Urinary bladder (tissue), 4 donors: Measurements from ENCODE around the gene C12orf42. TPM values are rescaled to one million over a fixed set of nuclear protein-coding genes. Genes with fewer than 3 reads are reported as not detected.
"Not testable (repeated sequence)": the region's sequence is repeated elsewhere in the genome, so short reads cannot be mapped to it uniquely, and the experiment has no call there.

ENCODE experiments used
- DNase-seq: peaks from one replicate; pipeline ENCODE4 v3.0.0-alpha.2; 2015; ENCODE audit errors: extremely low spot score
- H3K27ac ChIP-seq: one replicate; pipeline ENCODE4 v1.5.1; 2013; ENCODE audit warnings: low read depth, mild to moderate bottlenecking, moderate library complexity
- H3K36me3 ChIP-seq: one replicate; pipeline ENCODE4 v1.6.1; 2013; ENCODE audit warnings: mild to moderate bottlenecking, moderate library complexity; ENCODE audit not compliant: insufficient read depth
- H3K4me1 ChIP-seq: one replicate; pipeline ENCODE4 v1.6.1; 2013; ENCODE audit warnings: mild to moderate bottlenecking, moderate library complexity; ENCODE audit not compliant: insufficient read depth
- H3K4me3 ChIP-seq: one replicate; pipeline ENCODE4 v1.5.1; 2013; ENCODE audit warnings: low read depth, low read length
- WGBS: extraction: QIAGEN DNeasy Blood & Tissue Kit; methylation state at CpG from one replicate; pipeline ENCODE4 v1.1.7; 2013; 5-methylcytosine and 5-hydroxymethylcytosine counted together
- polyA plus RNA-seq: library from polyadenylated mRNA; stranded (reverse); fragments of 200-250 nt; gene quantifications from one replicate; pipeline ENCODE4 v1.2.3, GENCODE V29; 2013
- total RNA-seq: library from RNA; depleted of rRNA; stranded (reverse); fragments of >200 nt; gene quantifications from one replicate; pipeline ENCODE4 v1.2.3, GENCODE V29; 2014
- donor health status: healthy with polysubstance abuse.
- donor health status: healthy.

C12orf42 gene
- total and polyA plus RNA-seq, 2 donors, result 0.32 TPM; not detected in 1

GRCh38 chr12:103425674-103426073, 70.1 kb downstream of the C12orf42 start:
- H3K36me3 ChIP-seq, H3K4me3 ChIP-seq, H3K4me1 ChIP-seq, H3K27ac ChIP-seq, DNase-seq: not testable (repeated sequence)
- WGBS, result 72% methylated on average over 6 of the region's 6 CpGs

- not testable (repeated sequence) for H3K27ac ChIP-seq, H3K4me1 ChIP-seq, DNase-seq, H3K4me3 ChIP-seq, H3K36me3 ChIP-seq
- 62% methylated on average over 9 of the region's 9 CpGs for WGBS
Measured at GRCh38 chr12:103424849-103425586, 70.8 kb downstream of the C12orf42 start.

- Histone ChIP-seq H3K27ac (no peak overlapping the region), H3K4me1 (no peaks in the 10 kb centered on the region), H3K36me3 (no peaks in the 10 kb centered on the region), H3K4me3 (no peak overlapping the region)
- 23% methylated on average over 2 of the region's 2 CpGs for WGBS
- DNase-seq, result peak; percentile 18
Measured at GRCh38 chr12:103423516-103423910, 72.3 kb downstream of the C12orf42 start.

GRCh38 chr12:103422746-103423515, 72.8 kb downstream of the C12orf42 start:
- peak; percentile 72 for DNase-seq
- H3K27ac ChIP-seq, result no peak overlapping the region
- H3K4me1 ChIP-seq, result no peaks in the 10 kb centered on the region
- H3K4me3 ChIP-seq, result no peak overlapping the region
- no peaks in the 10 kb centered on the region for H3K36me3 ChIP-seq
- 34% methylated on average over 4 of the region's 4 CpGs for WGBS

GRCh38 chr12:103422328-103422727, 73.4 kb downstream of the C12orf42 start:
- H3K4me1 ChIP-seq, result no peaks in the 10 kb centered on the region

GRCh38 chr12:103421402-103421801, 74.4 kb downstream of the C12orf42 start:
- no peak for DNase-seq
- whole genome bisulfite sequencing, result 90% methylated on average over 1 of the region's 1 CpG
- no peak overlapping the region for H3K4me3 ChIP-seq
- H3K36me3 ChIP-seq, result no peaks in the 10 kb centered on the region
- H3K4me1 ChIP-seq, result no peaks in the 10 kb centered on the region
- H3K27ac ChIP-seq, result no peak overlapping the region

More at GRCh38 chr12:103422328-103422727, 73.4 kb downstream of the C12orf42 start:
- DNase-seq, result no peak
- WGBS, result 70% methylated on average over 4 of the region's 4 CpGs
- Histone ChIP-seq H3K4me3 (no peak overlapping the region), H3K36me3 (no peaks in the 10 kb centered on the region), H3K27ac (no peak overlapping the region)

GRCh38 chr12:103415681-103416080, 80.1 kb downstream of the C12orf42 start:
- Histone ChIP-seq H3K27ac (no peak overlapping the region), H3K4me1 (no peaks in the 10 kb centered on the region), H3K4me3 (no peak overlapping the region), H3K36me3 (no peaks in the 10 kb centered on the region)
- WGBS, result 75% methylated on average over 2 of the region's 2 CpGs
- no peak for DNase-seq

- Histone ChIP-seq H3K36me3 (no peaks in the 10 kb centered on the region), H3K4me1 (no peaks in the 10 kb centered on the region), H3K27ac (no peak overlapping the region), H3K4me3 (no peak overlapping the region)
- DNase-seq, result no peak
- WGBS, result 78% methylated on average over 3 of the region's 3 CpGs
Measured at GRCh38 chr12:103401421-103401820, 94.3 kb downstream of the C12orf42 start.

GRCh38 chr12:103399986-103400385, 95.8 kb downstream of the C12orf42 start:
- Histone ChIP-seq H3K4me1 (no peaks in the 10 kb centered on the region), H3K4me3 (no peak overlapping the region), H3K36me3 (no peaks in the 10 kb centered on the region), H3K27ac (no peak overlapping the region)
- WGBS, result 86% methylated on average over 1 of the region's 1 CpG
- no peak for DNase-seq

- H3K36me3 ChIP-seq, result no peaks in the 10 kb centered on the region
- H3K27ac ChIP-seq, result no peak overlapping the region
- WGBS, result 42% methylated on average over 1 of the region's 1 CpG
- no peaks in the 10 kb centered on the region for H3K4me1 ChIP-seq
- no peak overlapping the region for H3K4me3 ChIP-seq
- no peak for DNase-seq
Measured at GRCh38 chr12:103397536-103397935, 98.2 kb downstream of the C12orf42 start.

GRCh38 chr12:103392722-103393121, 103.0 kb downstream of the C12orf42 start:
- H3K27ac ChIP-seq, result no peak overlapping the region
- H3K36me3 ChIP-seq, result no peaks in the 10 kb centered on the region
- WGBS, result 71% methylated on average over 1 of the region's 1 CpG
- no peak overlapping the region for H3K4me3 ChIP-seq
- H3K4me1 ChIP-seq, result no peaks in the 10 kb centered on the region
- DNase-seq, result no peak

- H3K27ac ChIP-seq, result no peak overlapping the region
- H3K4me3 ChIP-seq, result no peak overlapping the region
- DNase-seq, result no peak
- no peaks in the 10 kb centered on the region for H3K36me3 ChIP-seq
- 87% methylated on average over 4 of the region's 4 CpGs for WGBS
- H3K4me1 ChIP-seq, result no peaks in the 10 kb centered on the region
Measured at GRCh38 chr12:103391103-103391502, 104.7 kb downstream of the C12orf42 start.

- DNase-seq, result no peak
- WGBS, result 91% methylated on average over 7 of the region's 7 CpGs
- H3K36me3 ChIP-seq, result no peaks in the 10 kb centered on the region
- no peaks in the 10 kb centered on the region for H3K4me1 ChIP-seq
- H3K27ac ChIP-seq, result no peak overlapping the region
- no peak overlapping the region for H3K4me3 ChIP-seq
Measured at GRCh38 chr12:103387385-103387784, 108.4 kb downstream of the C12orf42 start.

- Histone ChIP-seq H3K36me3 (no peaks in the 10 kb centered on the region), H3K4me3 (no peak overlapping the region), H3K4me1 (no peaks in the 10 kb centered on the region), H3K27ac (no peak overlapping the region)
- WGBS, result 71% methylated on average over 3 of the region's 3 CpGs
- no peak for DNase-seq
Measured at GRCh38 chr12:103386451-103386850, 109.3 kb downstream of the C12orf42 start.
